Stimulated activated CD8-positive, alpha-beta memory T cell treated with anti-CD3 and anti-CD28 coated beads, Interleukin-15, amount 100 ng/mL, for 1 hour (primary cell): ENCODE results near the gene NPS.

Source experiments
- DNase-seq: peaks from one replicate; pipeline ENCODE4 v3.0.0-alpha.2; 2020; ENCODE audit warnings: low read depth

NPS gene

GRCh38 chr10:127561647-127562046, 12.5 kb downstream of the NPS start:
- no peak for DNase-seq

GRCh38 chr10:127563718-127564553, 14.8 kb downstream of the NPS start:
- no peak for DNase-seq

GRCh38 chr10:127564644-127565043, 15.5 kb downstream of the NPS start:
- DNase-seq = no peak

- no peak for DNase-seq
Measured at GRCh38 chr10:127565583-127565982, 16.5 kb downstream of the NPS start.

- no peak for DNase-seq
Measured at GRCh38 chr10:127569210-127569609, 20.1 kb downstream of the NPS start.

GRCh38 chr10:127570036-127570435, 20.9 kb downstream of the NPS start:
- DNase-seq = no peak

- DNase-seq = no peak
Measured at GRCh38 chr10:127571386-127571785, 22.3 kb downstream of the NPS start.

GRCh38 chr10:127576051-127576450, 26.9 kb downstream of the NPS start:
- no peak for DNase-seq

GRCh38 chr10:127576740-127577161, 27.6 kb downstream of the NPS start:
- DNase-seq = no peak

- no peak for DNase-seq
Measured at GRCh38 chr10:127577376-127578258, 28.5 kb downstream of the NPS start.

GRCh38 chr10:127578259-127578960, 29.3 kb downstream of the NPS start:
- DNase-seq = no peak

- no peak for DNase-seq
Measured at GRCh38 chr10:127578961-127579305, 29.8 kb downstream of the NPS start.

GRCh38 chr10:127579640-127580039, 30.5 kb downstream of the NPS start:
- no peak for DNase-seq

GRCh38 chr10:127580822-127581221, 31.7 kb downstream of the NPS start:
- DNase-seq = no peak

- DNase-seq = no peak
Measured at GRCh38 chr10:127585519-127586023, 36.5 kb downstream of the NPS start.

- DNase-seq = no peak
Measured at GRCh38 chr10:127587668-127588365, 38.7 kb downstream of the NPS start.

GRCh38 chr10:127592586-127592985, 43.5 kb downstream of the NPS start:
- no peak for DNase-seq

GRCh38 chr10:127600479-127600878, 51.4 kb downstream of the NPS start:
- DNase-seq = no peak
